G401 (cell line): ENCODE measurements around the gene CDK15. TPM values are rescaled to one million over a fixed set of nuclear protein-coding genes. Genes with fewer than 3 reads are reported as not detected.
"Not testable (repeated sequence)": the region's sequence is repeated elsewhere in the genome, so short reads cannot be mapped to it uniquely, and the experiment has no call there.

ENCODE experiments used
- DNase-seq: peaks from one replicate; pipeline ENCODE4 v3.0.0-alpha.2; 2015; ENCODE audit warnings: low spot score
- in situ Hi-C: cut with HindIII; loops from 2 replicates; pipeline ENCODE4 v1.10.0; 2016; ENCODE audit warnings: low sequenced_read_pairs, mixed read lengths
- total RNA-seq: library from RNA; depleted of rRNA; stranded (reverse); fragments of >200 nt; shearing (Covaris generic); gene quantifications from 2 replicates; pipeline ENCODE4 v1.2.3, GENCODE V29; 2014; rRNA removed

Gene CDK15
- total RNA-seq, result not detected in 2 replicates

DNA sequence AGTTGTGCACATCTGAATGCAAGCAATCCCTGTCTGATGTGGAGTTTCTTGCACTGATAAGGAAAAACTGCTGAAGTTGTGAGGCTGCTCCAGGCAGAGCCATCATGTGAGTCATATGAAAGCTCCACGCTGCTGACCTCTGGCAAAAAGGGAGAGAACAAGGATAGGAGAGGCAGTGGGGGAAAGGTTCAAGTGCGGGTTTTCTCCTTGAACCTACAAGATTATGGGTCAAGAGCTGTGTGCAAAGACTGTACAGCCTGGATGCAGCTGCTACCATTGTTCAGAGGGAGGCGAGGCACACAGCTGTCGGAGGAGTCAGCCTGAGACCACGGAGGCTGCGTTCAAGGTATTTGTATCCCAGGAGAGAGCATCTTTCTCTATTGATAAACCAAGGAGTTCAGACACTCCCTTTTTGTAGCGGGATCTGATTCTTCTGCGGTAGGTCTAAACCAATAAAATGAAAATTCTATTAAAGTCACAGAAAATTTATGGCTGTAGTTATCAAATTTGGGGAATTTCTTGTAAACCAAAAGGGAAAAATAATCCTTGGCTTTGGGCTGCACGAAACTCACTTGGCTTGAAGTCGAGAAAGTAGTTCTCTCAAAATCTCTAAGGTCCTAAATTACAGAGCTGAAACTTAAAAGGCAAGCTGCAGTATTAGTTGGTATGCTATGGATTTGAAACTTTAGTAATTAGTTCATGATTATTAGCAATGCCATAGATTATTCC lies at the start of gene CDK15:
Gene CDK15, plus strand, starts transcription at position 96 of the 729 bp plus-strand sequence. Its CDS starts 128 bp downstream, at position 224.
- in situ Hi-C loops, result no loop called here
- DNase-seq, result peak; percentile 12

- in situ Hi-C loops, result no loop called here
- DNase-seq, result no peak
Observed at GRCh38 chr2:201758234-201758633, 48.1 kb upstream of the CDK15 start.

DNA sequence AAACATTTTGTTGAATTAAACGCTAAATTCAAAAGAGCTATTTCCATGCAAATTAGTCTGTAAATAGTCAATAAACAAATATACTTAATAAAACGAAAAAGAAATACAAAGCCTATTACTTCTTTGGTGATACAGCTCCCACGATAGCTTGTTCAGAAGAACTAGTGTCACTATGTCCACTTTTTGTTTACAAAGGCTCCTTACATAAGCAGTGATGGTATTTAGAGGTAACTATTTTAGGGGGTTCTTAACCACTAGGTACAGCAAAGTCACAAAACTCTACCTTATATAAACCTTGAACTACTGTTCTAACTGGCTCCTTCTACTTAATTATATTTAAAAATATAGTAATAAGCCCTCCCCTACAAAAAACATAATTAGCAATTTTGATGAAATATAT lies 47.5 kb upstream of the CDK15 start:
- in situ Hi-C loops, result no loop called here
- no peak for DNase-seq

DNA sequence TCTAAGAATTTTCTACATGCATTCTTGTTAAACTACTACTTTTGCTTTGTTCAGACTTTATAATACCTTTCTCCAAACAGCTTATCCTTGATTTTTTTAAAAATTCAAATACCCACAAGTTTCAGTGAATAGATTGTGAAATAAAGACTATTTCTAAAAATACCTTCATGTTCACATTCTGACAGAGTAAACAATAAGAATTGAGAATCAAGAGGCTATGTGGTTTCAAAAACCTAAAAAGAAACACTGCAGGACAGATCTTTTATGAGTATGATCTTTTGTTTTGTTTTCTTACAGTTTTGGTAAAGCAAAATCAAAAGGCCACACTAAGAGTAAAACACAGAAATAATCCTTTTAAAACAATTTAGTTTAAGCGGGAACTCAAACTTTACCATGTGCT lies 46.8 kb upstream of the CDK15 start:
- in situ Hi-C loops, result no loop called here
- DNase-seq, result no peak

DNA sequence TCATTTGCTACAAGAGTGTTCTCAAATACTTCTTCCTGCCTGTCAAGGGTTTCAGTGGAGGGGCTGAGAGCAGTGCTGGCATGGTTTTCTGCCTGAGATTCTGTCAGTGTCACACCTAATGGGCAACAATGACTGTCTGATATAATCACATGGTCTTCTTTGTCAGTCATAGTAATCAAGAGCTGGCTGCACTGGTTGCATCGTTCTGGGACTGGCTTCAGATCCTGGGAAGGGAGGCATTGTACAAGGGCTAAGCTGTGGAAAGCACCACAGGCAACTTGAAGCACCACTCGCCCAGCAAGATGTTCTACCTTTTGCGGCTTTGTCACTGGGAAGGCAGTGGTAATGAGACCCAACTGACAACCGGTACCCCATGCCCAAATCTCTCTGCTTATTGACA lies 45.2 kb upstream of the CDK15 start:
- in situ Hi-C loops, result no loop called here

DNA sequence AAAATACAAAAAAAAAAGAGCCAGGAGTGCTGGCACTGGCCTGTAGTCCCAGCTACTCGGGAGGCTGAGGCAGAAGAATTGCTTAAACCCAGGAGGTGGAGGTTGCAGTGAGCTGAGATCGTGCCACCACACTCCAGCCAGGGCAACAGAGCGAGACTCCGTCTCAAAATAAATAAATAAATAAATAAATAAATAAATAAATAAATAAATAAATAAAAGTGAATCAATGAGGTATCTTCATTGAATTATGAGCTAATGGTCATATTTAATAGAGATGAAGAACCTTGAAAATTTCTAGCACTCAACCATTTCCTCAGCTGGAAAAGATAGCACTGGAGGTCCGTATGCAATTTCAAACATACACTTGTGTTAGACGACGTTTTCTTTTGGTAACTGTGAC lies 41.9 kb upstream of the CDK15 start:
- in situ Hi-C loops, DNase-seq: not testable (repeated sequence)

More for the DNA sequence above, 45.2 kb upstream of the CDK15 start:
- DNase-seq, result peak; percentile 71

GRCh38 chr2:201765799-201766198 lies 40.5 kb upstream of the CDK15 start:
- in situ Hi-C loops, result no loop called here

GRCh38 chr2:201768918-201769317 lies 37.4 kb upstream of the CDK15 start:
- peak; percentile 55 for DNase-seq
- in situ Hi-C loops, result no loop called here

More at GRCh38 chr2:201765799-201766198, 40.5 kb upstream of the CDK15 start:
- no peak for DNase-seq

GRCh38 chr2:201769666-201770373 lies 36.5 kb upstream of the CDK15 start:
- in situ Hi-C loops, result no loop called here
- peak; percentile 96 for DNase-seq

- no peak for DNase-seq
- in situ Hi-C loops, result no loop called here
Observed at GRCh38 chr2:201773990-201774389, 32.3 kb upstream of the CDK15 start.

DNA sequence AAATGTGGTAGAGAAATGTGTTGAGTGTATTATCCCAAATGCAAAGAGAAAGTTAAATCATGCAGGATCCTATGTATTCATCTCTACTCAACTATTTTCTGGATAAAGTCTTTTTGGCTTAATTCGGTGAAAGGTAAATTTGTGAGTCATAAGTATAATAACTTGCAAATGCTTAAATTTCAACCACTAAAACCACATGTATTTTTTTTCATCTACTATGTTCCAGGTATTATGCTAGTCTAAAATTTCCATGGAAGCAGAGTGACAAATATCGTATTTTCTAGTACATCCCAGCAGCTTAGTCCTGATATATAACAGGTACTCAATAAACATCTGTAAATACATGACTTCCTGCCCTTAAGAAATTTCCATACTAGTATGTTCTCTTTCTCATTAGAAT lies 31.8 kb upstream of the CDK15 start:
- in situ Hi-C loops, result no loop called here
- peak; percentile 15 for DNase-seq

- in situ Hi-C loops, result no loop called here
Observed at GRCh38 chr2:201775326-201775725, 31.0 kb upstream of the CDK15 start.

DNA sequence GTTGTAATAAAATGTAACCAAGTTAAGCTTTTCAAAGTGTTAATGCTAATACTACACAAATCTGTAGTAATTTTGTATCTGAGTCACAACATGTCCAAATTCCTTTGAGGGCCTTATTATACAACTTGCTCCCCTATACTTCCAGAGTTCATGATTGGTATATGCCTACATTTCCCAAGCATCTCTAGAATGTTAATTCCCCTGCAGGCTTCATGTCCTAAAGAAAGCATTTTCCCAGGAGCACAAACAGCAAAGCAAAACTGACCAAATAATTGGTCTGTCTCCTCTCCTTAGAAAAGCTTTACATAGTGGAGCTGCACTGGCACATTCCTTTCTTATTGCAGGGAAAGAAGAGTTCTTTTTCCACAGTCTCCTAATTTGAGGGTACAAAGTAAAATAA lies 29.3 kb upstream of the CDK15 start:
- DNase-seq, result peak; percentile 53
- in situ Hi-C loops, result no loop called here

More at GRCh38 chr2:201775326-201775725, 31.0 kb upstream of the CDK15 start:
- DNase-seq, result no peak

DNA sequence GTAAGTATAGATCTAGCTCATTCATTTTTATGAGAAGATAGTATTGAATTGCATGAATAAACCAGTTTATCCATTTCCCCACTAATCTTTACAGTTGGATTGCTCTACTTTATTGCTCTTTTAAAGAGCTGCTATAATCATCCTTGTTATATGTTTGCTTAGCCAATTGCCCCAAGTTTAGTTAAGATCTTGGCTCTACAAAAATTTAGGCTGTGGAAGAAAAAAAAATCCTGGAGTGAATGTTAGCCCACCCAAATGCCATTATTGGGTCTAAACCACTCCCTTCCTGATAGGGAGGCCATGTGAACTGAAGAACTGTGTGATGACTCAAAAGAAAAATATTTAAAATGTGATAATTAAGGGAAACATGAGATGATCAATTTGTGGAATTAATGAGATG lies 28.5 kb upstream of the CDK15 start:
- in situ Hi-C loops, result no loop called here

GRCh38 chr2:201779901-201780673 lies 26.2 kb upstream of the CDK15 start:
- in situ Hi-C loops, result no loop called here
- DNase-seq, result peak; percentile 59

More for the DNA sequence above, 28.5 kb upstream of the CDK15 start:
- DNase-seq, result no peak

DNA sequence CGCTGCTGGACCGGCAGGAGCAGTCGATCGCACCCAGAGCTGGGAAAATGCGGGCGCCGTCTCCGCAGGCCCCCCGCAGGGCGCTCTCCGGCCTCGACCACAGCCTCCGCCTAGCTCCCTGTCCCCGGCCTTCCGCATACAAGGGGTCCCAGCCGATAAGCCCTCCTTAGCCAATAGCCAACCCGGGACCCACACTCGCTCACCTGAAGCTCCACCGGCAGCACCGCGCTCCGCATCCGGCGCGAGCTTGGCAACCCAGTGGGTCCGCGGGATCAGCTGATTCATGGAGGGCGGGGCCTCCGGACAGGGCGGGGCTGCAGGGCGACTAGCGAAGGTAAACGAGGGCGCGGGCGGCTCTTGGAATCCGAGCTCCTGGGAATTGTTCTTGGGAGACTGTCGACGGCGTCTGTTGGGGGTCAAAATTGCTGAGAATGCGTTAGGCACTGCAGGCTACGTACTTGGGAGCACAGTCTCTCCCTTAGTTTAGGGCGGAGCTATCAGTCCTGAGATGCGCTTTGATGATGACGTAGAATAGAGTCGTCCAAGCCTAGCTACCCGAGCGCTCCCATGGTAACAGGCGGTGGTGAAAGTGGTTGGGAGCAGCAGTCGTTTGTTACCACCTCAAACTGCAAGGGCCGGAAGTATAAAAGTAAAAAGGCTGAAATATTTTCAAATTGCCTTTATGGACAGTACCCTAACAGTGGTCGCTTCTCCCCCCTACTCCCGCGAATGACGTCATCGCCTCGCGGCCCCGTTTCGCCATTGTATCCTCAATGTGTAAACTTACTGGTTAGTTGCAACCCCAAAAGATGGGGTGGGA lies 25.5 kb upstream of the CDK15 start, which contains the start of gene ALS2:
Gene ALS2, minus strand, starts transcription at position 260 of the 820 bp plus-strand sequence. CDS start 12,048 bp downstream, outside the sequence.
- peak; percentile 100 for DNase-seq
- in situ Hi-C loops, result no loop called here

GRCh38 chr2:201781557-201782051 lies 24.7 kb upstream of the CDK15 start:
- no peak for DNase-seq
- in situ Hi-C loops, result no loop called here

GRCh38 chr2:201784563-201784962 lies 21.8 kb upstream of the CDK15 start:
- no peak for DNase-seq
- in situ Hi-C loops, result no loop called here

DNA sequence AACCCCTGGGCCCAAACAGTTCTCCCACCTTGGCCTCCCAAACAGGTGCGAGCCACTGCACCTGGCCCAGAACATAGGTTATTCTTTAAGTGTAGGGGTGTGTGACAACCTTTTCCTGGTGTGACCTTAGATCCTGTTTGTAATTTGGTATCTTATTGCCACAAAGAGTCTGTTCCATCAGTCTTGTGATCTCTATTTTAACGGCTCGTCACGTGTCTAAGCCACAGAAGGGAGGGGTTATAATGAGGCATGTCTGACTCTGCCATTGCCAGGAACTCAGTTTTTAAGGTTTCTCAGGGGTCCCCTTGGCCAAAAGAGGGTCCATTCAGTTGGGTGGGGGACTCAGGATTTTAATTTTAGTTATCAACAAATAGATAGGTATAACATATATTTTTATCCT lies 21.2 kb upstream of the CDK15 start:
- no peak for DNase-seq
- in situ Hi-C loops, result no loop called here
